GM21786 (cell line): ENCODE data around the gene DHRS13.
"Not testable (repeated sequence)": the region's sequence is repeated elsewhere in the genome, so short reads cannot be mapped to it uniquely, and the experiment has no call there.

ENCODE experiments used
- ATAC-seq: cut with Tn5 transposase; IDR thresholded peaks from one replicate; pipeline ENCODE4 v1.9.1; 2021; ENCODE audit not compliant: unreplicated experiment

Gene DHRS13

DNA sequence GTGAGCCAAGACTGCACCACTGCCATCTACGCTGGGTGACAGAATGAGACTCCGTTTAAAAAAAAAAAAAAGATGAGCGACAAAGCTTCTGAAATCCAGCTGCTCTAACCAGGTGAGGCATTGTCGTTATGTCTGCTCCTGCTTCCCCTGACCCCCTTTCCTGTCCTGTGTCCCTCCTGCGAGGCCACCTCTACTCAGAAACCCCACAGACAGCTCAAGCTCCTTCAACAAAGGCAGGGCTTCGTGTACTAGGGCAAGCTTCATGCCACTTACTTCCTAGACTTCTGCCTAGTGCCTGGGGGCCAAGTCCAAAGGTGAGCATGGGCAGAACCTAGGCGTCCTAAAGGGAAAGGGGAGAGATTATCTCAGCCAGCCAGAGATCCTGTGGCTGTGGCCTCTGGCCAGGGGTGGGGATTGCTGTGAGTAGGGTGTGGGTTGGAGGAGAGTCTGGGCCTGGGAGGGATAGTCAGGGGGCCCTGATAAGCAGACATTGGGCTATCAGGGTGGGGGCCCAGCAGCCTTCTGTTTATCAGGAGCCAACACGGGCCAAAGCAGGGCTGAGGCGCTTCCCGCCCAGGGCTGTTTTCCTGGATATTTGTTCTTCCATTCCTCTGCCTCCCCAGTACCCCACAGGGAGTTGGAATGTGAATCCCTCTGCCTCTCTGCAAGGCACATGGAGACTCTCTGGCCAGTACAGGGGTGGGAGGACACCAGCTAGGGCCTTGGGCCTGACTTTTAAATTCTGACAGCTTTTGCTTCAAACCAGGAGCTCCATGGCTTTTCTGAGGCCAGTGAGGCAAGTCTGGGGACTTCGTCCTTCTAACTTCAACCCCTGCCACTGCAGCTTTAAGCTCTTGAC lies 37.7 kb downstream of the DHRS13 start:
- ATAC-seq: no peak

DNA sequence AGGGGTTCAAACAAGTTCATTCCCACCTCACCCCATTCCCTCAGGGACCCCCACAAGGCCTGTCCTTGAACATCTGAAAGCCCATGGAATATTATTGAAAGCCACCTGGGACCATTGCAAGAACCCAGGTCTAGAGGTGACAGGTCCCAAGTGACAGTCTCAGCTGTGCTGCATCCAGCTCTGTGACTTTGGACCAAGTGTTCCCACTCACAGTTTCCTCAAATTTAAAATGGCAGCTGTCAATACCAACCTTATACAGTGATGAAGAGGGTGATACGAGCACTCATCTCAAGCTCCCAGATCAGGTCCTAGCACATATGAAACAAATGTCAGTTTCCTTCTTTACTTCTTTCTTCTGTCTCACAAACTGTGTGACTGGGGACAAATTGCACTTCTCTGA lies 38.9 kb downstream of the DHRS13 start:
- no peak for ATAC-seq

DNA sequence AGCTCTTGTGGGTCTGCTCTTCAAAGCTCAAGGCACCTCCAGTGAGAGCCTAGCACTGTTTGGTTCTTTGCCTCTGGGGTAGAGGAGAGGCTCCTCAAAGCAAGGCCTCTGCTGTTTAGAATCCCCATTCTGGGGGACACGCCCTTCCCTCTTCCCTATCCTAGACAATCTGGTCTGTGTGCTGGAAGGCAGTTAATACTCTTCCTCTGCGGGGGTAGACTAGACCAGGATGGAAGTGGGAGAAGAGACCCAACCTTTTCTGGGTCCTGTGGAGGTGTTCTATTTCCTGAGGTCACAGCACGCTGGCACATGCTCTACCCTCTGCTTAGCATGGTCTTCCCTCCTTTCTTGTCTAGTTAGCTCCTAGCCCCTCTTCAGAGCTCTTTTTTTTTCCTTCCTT lies 40.3 kb downstream of the DHRS13 start:
- ATAC-seq: no peak

DNA sequence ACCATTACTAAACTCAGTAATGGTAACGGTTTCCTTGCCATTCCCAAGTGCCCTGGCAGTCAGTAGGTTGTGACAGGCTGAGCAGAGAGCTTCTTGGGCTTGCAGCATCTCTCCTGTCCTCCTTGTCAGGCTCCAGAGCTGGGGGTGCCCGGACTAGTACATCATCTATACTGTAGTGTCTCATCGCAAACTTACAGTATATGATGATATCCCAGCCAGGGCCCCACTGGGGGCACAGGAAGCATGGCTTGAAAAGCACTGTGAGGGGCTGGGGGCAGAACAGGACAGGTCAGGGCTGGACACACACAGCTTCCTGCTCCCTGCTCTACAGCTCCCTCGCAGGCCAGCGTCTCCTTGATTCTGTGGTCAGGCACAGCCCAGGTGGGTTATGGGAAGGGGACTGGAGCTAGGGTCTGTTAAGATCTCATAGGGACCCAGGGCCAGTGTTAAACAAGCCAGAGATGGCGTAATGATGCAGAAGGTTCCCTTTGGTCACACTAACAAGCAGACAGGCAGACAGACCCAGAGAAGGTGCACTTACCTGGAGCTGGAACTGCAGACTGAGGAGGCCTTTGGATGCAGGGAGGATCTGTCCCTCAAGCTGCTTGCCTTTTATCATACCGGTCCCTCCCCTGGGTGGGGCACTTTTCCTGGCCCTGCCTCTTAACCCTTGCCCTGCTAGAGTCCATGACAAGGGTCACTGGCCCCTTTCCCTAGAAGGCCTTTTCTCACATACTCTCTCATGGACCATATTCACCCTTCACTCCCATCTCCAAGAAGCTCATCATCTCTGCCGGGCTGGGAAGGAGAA lies 41.3 kb downstream of the DHRS13 start:
- ATAC-seq: no peak

DNA sequence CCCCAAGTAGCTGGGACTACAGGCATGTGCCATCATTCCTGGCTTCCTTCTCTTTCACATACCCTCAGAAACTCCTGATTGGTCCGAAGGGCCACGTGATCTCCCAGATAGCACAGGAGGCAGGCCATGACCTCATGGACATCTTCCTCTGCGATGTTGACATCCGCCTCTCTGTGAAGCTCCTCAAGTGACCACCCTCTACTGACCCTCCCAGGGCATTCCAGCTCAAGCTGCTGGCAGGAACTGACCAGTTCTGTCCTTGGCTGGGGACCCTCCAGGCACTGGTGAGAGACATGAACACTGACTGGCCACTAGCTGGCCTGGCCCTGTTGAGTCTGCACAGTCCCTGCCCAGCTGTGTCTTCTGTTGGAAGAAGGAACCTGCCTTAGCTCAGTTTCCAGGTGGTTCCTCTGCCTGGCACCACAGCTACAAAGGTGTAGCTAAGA lies 42.5 kb downstream of the DHRS13 start:
- ATAC-seq: no peak

DNA sequence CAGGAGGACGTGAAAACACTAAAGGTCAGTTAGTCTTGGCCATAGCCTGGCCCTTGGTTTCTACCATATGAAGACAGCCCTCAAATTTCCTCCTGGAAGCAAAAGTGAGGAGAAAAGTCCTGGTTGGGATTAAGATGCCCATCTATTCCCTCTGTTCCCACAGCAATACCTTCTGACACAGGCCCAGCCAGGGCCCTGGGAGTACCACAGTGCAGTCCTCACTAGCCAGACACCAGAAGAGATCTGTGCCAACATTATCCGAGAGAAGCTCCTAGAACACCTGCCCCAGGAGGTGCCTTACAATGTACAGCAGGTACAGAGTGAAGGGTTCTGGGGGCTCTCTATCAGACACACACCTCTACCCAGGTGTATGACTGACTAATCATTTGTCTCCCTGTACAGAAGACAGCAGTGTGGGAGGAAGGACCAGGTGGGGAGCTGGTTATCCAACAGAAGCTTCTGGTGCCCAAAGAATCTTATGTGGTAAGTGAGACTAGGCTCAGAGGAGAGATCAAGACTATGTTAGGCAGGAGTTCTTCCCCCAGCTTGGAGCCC lies 44.0 kb downstream of the DHRS13 start:
- ATAC-seq: no peak

DNA sequence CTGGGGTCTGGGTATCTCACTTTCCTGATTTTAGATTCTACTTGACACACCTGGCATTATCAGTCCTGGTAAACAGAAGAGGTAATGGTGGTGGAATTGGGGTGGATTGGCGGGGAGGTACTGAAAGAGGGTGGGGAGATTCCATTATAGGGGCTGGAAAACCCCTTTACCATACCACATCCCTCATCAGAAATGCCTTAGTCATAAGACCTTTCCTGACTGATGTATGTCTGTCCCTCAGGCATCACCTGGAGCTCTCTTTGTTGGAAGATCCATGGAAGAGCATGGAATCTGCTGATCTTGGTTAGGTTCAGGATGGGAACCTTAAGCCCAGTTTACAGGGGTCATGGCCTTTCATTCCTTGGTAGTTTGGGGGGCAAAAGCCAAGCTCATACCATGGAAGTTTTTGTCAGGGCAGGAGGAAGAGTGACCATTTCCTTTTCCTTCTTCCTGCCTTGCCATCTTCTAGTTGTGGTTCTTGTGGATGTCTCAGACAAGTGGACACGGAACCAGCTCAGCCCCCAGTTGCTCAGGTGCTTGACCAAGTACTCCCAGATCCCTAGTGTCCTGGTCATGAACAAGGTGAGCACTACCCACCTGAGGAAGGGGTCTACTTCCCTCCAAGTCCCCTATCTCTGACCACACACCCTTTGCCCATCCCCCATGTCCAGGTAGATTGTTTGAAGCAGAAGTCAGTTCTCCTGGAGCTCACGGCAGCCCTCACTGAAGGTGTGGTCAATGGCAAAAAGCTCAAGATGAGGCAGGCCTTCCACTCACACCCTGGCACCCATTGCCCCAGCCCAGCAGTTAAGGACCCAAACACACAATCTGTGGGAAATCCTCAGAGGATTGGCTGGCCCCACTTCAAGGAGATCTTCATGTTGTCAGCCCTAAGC lies 44.7 kb downstream of the DHRS13 start:
- ATAC-seq: no peak

DNA sequence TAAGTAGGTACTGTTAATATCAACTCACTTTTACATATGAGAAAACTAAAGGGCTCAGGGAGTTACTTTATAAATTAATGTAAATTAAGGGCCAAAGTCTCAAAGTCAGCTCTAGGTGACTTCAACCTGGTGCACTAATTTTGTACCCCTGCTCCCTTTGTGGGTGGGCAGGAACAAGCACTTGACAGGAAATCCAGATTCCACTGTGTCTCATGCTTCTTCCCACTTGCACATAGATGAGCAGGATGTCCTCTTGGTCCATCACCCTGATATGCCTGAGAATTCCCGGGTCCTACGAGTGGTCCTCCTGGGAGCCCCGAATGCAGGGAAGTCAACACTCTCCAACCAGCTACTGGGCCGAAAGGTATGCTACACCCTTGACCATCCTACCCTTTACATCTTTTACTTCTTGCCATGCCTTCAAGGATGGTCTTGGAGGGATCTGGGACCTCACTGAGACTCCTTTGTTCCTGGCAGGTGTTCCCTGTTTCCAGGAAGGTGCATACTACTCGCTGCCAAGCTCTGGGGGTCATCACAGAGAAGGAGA lies 46.8 kb downstream of the DHRS13 start:
- ATAC-seq: no peak

DNA sequence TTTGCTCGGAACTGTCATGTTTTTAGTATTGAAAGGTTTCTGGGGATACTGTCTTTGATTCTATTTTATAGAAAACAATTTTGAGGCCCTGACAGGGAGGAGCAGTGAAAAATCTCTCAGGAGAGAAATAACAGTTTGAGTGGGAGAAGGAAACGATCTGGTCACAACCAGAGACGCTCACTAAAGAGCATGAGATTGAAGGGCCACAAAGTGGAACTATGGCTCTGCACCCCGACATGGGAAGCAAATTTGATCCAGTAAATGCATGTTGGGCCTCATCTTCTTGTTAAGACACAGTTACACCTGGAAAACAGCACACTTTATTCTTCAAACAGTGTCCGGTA lies 47.6 kb downstream of the DHRS13 start:
- no peak for ATAC-seq

DNA sequence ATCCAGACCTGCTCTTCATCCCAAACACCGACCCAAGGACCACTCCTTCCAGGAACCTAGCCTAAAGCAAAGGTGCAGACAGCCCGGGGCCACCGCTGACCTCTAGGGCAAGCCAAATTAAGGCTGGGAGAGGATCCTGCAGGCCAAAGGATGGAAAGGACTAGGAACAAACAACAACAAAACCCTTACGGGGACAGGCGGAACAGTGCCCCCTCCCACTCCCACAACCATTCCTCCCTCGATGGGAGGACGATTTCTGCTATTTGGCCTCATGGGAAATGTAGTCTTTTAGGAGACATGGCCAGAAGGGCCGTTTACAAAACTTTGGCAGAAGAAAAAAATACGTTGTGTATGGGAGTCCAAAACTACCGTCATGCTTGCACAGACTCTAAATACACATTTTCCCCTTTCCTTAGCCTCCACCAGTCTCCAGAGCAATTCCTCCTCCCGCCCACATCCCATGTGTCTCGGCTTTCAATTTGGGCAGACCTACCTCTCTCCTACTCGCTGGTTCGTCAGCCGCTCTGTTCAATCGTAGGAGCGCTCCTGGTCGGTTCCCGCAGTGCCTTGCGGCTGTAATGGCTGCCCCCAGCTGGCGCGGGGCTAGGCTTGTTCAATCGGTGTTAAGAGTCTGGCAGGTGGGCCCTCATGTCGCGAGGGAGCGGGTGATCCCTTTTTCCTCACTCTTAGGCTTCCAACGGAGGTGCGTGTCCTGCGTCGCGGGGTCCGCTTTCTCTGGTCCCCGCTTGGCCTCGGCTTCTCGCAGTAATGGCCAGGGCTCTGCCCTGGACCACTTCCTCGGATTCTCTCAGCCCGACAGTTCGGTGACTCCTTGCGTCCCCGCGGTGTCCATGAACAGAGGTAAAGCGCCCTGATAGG lies 48.2 kb downstream of the DHRS13 start, which contains the start of gene ERAL1:
TSS of gene ERAL1 (plus strand) at position 560 of the 879 bp plus-strand sequence. CDS start at position 579, 19 bp downstream.
- peak; percentile 95 for ATAC-seq

DNA sequence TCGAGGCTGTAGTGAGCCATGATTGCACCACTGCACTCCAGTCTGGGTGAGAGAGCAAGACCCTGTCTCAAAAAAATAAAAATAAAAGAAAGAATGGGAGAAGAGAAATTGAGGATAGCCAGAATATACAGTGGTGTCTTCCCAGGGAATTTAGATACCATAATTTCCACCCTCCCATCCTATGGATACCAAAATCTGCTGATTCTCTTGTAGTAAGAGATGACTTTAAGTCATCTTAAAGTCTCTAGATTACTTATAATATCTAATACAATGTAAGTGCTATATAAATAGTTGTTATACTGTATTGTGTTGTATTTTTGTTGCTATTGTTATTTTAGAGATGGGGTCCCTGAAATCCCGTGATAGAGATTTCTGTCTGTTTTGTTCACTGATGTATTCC lies 49.6 kb downstream of the DHRS13 start:
- no peak for ATAC-seq

DNA sequence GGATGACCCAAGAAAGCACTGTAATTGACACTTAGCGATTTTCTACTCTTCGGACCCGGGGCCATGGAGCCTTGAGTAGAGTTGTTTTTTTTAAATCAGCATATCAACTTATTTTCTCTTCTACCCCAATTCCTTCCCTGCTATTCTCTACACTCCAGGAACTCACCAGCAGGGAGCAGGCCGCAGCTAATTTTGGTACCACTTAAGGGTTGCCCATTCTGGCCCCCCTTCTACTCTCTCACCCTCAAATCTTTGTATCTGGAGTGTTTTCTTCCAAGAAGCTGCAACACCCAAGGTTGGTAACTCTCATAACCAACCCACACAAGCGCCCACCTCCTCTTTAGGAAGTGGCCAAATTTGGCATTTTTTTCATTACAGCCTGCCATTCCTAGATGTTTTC lies 53.6 kb downstream of the DHRS13 start:
- ATAC-seq: no peak

DNA sequence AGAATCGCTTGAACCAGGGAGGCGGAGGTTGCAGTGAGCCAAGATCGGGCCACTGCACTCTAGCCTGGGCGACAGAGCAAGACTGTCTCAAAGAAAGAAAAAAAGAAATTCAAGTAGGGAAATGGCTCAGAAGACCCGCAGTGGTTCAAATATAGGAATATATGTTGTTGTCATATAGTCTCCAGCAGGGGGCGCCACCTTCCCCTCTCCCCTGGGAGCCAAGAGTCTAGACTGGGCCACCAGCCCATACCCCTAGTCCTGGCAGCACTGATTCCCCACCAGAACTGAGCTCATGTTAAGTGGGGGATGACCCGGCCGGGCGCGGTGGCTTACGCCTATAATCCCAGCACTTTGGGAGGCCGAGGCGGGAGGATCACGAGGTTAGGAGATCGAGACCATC lies 54.2 kb downstream of the DHRS13 start:
- ATAC-seq: not testable (repeated sequence)
